Chondrocyte (in vitro differentiated cells): ENCODE measurements around the gene ABLIM3. TPM values are rescaled to one million over a fixed set of nuclear protein-coding genes. Genes with fewer than 3 reads are reported as not detected.
A peak's percentile ranks its signal among the peaks of the same experiment; 100 is the strongest.

Source experiments
- DNase-seq: peaks from one replicate; pipeline ENCODE4 v3.0.0; 2021; ENCODE audit warnings: mixed read lengths, low spot score
- H3K27ac Mint-ChIP-seq: one replicate; pipeline ENCODE4 v1.8.0; 2021; ENCODE audit warnings: mild to moderate bottlenecking, moderate library complexity, mixed read lengths; ENCODE audit not compliant: unreplicated experiment
- H3K27me3 Mint-ChIP-seq: 2 replicates; pipeline ENCODE4 v1.8.0; 2021; ENCODE audit warnings: low read depth, mixed read lengths
- H3K36me3 Mint-ChIP-seq: 2 replicates; pipeline ENCODE4 v1.8.0; 2021; ENCODE audit warnings: low read depth, mixed read lengths
- H3K4me1 Mint-ChIP-seq: 2 replicates; pipeline ENCODE4 v1.8.0; 2021; ENCODE audit warnings: low read depth, mild to moderate bottlenecking, mixed read lengths
- H3K4me3 Mint-ChIP-seq: one replicate; pipeline ENCODE4 v1.8.0; 2021; ENCODE audit warnings: mild to moderate bottlenecking, moderate library complexity, mixed read lengths; ENCODE audit not compliant: unreplicated experiment
- H3K9me3 Mint-ChIP-seq: 2 replicates; pipeline ENCODE4 v1.8.0; 2021; ENCODE audit warnings: low read depth, mixed read lengths
- total RNA-seq: library from RNA; stranded (reverse); gene quantifications from 3 replicates; pipeline ENCODE4 v1.2.1, GENCODE V29; 2021
- TF ChIP-seq, protein P1 (sequence below): fragments of 200-600 bp; sonication (generic); IDR thresholded peaks from 2 replicates; pipeline ENCODE4 v1.5.0; 2021; ENCODE audit warnings: antibody characterized with exemption, mild to moderate bottlenecking, moderate library complexity

Gene ABLIM3
- total RNA-seq, 1 donor from 2014 or later, result 15.4 TPM

- Mint-ChIP-seq H3K36me3 (no peaks in the 10 kb centered on the region), H3K9me3 (no peaks in the 10 kb centered on the region), H3K27ac (no peak overlapping the region), H3K4me3 (no peak overlapping the region), H3K27me3 (peaks cover 12% of the 10 kb centered on the region), H3K4me1 (peaks cover 19% of the 10 kb centered on the region)
- TF ChIP-seq, protein P1, sequence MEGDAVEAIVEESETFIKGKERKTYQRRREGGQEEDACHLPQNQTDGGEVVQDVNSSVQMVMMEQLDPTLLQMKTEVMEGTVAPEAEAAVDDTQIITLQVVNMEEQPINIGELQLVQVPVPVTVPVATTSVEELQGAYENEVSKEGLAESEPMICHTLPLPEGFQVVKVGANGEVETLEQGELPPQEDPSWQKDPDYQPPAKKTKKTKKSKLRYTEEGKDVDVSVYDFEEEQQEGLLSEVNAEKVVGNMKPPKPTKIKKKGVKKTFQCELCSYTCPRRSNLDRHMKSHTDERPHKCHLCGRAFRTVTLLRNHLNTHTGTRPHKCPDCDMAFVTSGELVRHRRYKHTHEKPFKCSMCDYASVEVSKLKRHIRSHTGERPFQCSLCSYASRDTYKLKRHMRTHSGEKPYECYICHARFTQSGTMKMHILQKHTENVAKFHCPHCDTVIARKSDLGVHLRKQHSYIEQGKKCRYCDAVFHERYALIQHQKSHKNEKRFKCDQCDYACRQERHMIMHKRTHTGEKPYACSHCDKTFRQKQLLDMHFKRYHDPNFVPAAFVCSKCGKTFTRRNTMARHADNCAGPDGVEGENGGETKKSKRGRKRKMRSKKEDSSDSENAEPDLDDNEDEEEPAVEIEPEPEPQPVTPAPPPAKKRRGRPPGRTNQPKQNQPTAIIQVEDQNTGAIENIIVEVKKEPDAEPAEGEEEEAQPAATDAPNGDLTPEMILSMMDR, result no peak
- DNase-seq, result no peak
Measured at GRCh38 chr5:149257131-149257530, 115.8 kb downstream of the ABLIM3 start.

- TF ChIP-seq, protein P1, result no peak
- Mint-ChIP-seq H3K4me3 (no peak overlapping the region), H3K27ac (peak overlapping the region; percentile 45), H3K27me3 (peaks cover 16% of the 10 kb centered on the region), H3K4me1 (peaks cover 19% of the 10 kb centered on the region), H3K9me3 (no peaks in the 10 kb centered on the region), H3K36me3 (no peaks in the 10 kb centered on the region)
- DNase-seq, result no peak
Measured at GRCh38 chr5:149257889-149258705, 116.8 kb downstream of the ABLIM3 start.

GRCh38 chr5:149260761-149261160 lies 119.5 kb downstream of the ABLIM3 start:
- no peak overlapping the region for H3K27ac Mint-ChIP-seq
- no peaks in the 10 kb centered on the region for H3K36me3 Mint-ChIP-seq
- peaks cover 19% of the 10 kb centered on the region for H3K4me1 Mint-ChIP-seq
- H3K27me3 Mint-ChIP-seq, result peaks cover 26% of the 10 kb centered on the region
- no peak for DNase-seq
- no peaks in the 10 kb centered on the region for H3K9me3 Mint-ChIP-seq
- no peak overlapping the region for H3K4me3 Mint-ChIP-seq
- TF ChIP-seq, protein P1, result no peak

GRCh38 chr5:149261246-149261645 lies 120.0 kb downstream of the ABLIM3 start:
- TF ChIP-seq, protein P1, result no peak
- Mint-ChIP-seq H3K9me3 (no peaks in the 10 kb centered on the region), H3K4me1 (peaks cover 16% of the 10 kb centered on the region), H3K27ac (no peak overlapping the region), H3K36me3 (no peaks in the 10 kb centered on the region), H3K27me3 (peaks cover 26% of the 10 kb centered on the region), H3K4me3 (no peak overlapping the region)
- no peak for DNase-seq

- Mint-ChIP-seq H3K27me3 (peaks cover 26% of the 10 kb centered on the region), H3K36me3 (no peaks in the 10 kb centered on the region), H3K4me1 (peaks cover 12% of the 10 kb centered on the region), H3K27ac (no peak overlapping the region), H3K4me3 (no peak overlapping the region), H3K9me3 (no peaks in the 10 kb centered on the region)
- no peak for DNase-seq
- TF ChIP-seq, protein P1, result no peak
Measured at GRCh38 chr5:149262315-149262714, 121.0 kb downstream of the ABLIM3 start.
